Activated CD8-positive, alpha-beta memory T cell treated with anti-CD3 and anti-CD28 coated beads, Interleukin-2, amount 50 U/mL, for 1 hour (primary cell): ENCODE measurements around the gene VAV1.
A peak's percentile ranks its signal among the peaks of the same experiment; 100 is the strongest.
"Not testable (repeated sequence)": the region's sequence is repeated elsewhere in the genome, so short reads cannot be mapped to it uniquely, and the experiment has no call there.

Experiments
- DNase-seq: peaks from one replicate; pipeline ENCODE4 v3.0.0-alpha.2; 2020; ENCODE audit errors: extremely low read depth

VAV1 gene

GRCh38 chr19:6737284-6737872 is 35.1 kb upstream of the VAV1 start, which contains the start of gene GPR108:
TSS of gene GPR108 (minus strand) at chr19:6737580. CDS start at chr19:6737576, 4 bp downstream.
- peak; percentile 96 for DNase-seq

- peak; percentile 33 for DNase-seq
Observed at GRCh38 chr19:6737873-6738786, 34.4 kb upstream of the VAV1 start.

- no peak for DNase-seq
Observed at GRCh38 chr19:6738787-6739389, 33.6 kb upstream of the VAV1 start.

GRCh38 chr19:6739390-6739882 is 33.1 kb upstream of the VAV1 start, which contains the start of gene TRIP10:
TSS of gene TRIP10 (plus strand) at chr19:6739680. CDS start at chr19:6739762, 82 bp downstream.
- DNase-seq: peak; percentile 56

- DNase-seq: no peak
Observed at GRCh38 chr19:6739883-6740588, 32.5 kb upstream of the VAV1 start.

- no peak for DNase-seq
Observed at GRCh38 chr19:6740589-6741343, 31.7 kb upstream of the VAV1 start.

GRCh38 chr19:6743066-6743465 is 29.4 kb upstream of the VAV1 start:
- no peak for DNase-seq

- no peak for DNase-seq
Observed at GRCh38 chr19:6743714-6744380, 28.7 kb upstream of the VAV1 start.

GRCh38 chr19:6744381-6745301 is 27.9 kb upstream of the VAV1 start:
- no peak for DNase-seq

GRCh38 chr19:6745965-6746364 is 26.5 kb upstream of the VAV1 start:
- no peak for DNase-seq

GRCh38 chr19:6748543-6748942 is 24.0 kb upstream of the VAV1 start:
- DNase-seq: not testable (repeated sequence)

GRCh38 chr19:6750062-6750461 is 22.4 kb upstream of the VAV1 start:
- DNase-seq: no peak

GRCh38 chr19:6751189-6751588 is 21.3 kb upstream of the VAV1 start:
- DNase-seq: no peak

GRCh38 chr19:6752256-6753177 is 20.0 kb upstream of the VAV1 start:
- no peak for DNase-seq

GRCh38 chr19:6753178-6754031 is 19.1 kb upstream of the VAV1 start:
- no peak for DNase-seq

- no peak for DNase-seq
Observed at GRCh38 chr19:6754136-6754535, 18.4 kb upstream of the VAV1 start.
